Dedifferentiated amniotic fluid mesenchymal stem cell (primary cell): ENCODE measurements around the gene LTC4S.

ENCODE experiments used
- DNase-seq: peaks from one replicate; pipeline ENCODE4 v3.0.0-alpha.2; 2016; ENCODE audit errors: extremely low spot score

Gene LTC4S

DNA sequence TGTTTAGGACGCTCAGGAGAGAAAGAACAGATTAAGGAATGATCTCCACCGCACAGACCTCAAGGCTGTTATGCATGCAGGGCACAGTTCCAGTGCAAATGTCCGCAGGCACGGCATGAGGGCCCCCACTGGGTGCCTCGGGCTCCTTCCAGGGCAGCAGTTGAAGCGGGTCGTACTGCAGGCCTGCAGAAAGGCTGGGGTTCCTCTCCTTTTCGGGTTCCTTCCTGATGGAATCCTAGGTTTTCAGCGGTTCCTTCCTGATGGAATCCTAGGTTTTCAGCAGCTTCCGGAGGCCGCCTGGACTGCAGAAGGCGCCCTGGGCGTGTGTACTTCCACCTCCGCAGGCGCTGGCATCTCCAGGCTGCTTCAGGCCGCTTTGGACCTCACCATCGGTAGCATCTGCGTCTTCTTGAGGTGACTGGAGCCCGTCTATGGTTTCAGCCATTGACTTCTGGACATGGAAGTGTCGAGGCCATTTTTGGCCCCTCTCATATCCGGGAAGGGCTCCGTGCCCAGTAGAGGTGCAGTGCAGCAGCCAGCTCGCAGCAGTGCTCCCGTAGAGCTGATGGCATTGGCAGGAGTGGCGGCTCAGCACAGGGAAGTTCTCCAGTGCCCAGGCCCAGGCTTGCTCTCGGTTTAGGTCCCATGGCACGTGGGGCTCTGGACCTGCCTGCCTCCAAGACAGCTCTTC is 18.5 kb downstream of the LTC4S start:
- no peak for DNase-seq

DNA sequence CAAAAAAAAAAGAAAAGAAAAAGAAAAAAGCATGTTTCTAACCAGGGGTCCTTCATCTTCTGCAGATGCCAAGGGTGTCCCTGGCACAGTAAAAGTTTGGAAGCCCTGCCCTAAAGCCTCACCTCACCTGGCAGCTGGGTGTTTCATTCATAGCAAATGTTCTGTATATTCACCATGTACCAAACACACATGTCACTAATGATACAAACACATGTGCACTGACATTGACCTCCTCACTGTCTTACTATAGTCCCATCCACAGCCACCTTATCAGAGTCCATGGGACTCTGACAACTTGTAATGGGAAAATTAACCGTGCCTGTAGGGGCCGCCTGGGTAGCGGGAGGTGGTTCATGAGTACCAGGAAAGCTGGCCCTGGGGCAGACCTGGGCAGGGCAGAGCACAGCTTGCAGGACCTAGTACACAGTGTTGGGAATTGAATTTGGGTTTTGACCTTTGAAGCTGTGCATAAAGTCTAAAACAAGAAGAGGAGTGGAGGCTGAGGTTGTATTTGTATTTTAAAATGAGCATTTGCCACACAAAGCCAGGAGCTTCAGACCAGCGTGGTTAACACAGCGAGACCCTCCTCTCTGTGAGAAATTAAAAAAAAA is 19.3 kb downstream of the LTC4S start:
- no peak for DNase-seq

DNA sequence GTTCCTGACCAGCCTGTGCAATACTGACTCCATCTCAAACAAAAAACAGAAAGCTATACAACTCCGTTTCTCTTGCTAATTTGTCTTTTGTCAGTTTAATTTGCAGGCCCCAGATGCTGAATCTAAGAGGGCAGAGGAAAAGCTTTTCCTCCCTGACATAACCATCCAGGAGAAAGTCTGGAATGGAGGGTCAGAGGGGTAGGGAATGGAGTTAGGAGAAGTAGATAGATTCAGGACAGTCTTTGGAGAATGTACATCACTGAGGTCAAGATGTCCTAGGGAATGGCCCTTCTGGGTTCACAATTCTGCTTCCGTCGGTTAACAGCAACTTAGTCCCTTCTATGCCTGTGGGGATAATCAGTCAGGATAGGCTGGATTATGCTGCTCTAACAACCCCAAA is 20.3 kb downstream of the LTC4S start:
- no peak for DNase-seq

DNA sequence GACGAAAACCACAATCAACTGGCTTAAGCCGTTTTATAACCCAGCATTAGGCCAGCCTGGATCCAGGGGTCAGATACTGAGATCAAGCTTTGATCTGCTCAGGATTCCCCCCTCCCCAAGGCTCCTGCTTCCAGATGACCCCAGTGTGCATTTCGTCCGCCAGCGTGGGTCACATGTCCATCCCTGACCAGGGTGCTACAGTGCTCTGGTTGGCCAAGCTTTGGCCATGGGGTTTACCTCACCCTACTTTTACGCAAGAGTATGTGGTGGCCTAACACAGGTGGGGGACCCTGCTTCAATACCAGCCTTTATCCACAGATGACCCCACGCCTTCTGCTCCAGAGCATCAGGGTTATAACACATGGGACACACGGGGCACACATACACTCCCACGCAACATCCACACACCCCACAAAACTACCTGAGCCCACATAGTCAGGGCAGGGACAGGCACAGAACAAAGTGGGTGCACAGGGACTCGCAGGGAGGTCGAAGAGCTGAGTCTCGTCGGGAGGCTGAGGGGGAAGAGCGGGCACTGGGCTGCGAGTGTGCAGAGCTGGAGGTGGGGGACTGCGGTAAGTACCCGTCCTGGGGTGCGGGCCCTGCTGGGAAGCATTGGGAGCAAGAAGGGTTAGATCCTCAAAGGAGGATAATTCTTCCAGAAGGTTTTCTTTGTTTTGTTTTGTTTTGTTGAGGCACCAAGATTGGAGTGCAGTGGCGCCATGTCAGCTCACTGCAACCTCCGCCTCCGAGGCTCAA is 21.9 kb downstream of the LTC4S start:
- no peak for DNase-seq

DNA sequence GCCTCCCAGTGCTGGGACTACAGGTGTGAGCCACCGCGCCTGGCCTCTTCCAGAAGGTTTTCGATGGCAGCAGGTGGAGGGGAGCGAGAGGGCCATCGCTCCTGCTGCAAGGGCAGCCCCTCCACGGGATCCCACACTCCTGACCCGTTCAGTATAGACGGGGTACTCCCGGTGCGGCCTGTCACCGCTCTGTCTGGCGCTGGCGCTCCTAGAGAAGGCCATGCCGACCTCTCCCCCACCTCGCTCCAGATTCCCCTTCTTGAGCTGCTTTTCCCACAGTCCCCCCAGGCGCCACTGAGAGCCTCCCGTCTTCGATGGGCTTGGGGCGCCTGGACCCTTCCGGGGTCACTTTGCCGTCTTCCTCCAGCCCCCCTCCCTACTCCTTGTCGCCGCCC is 22.6 kb downstream of the LTC4S start:
- no peak for DNase-seq

DNA sequence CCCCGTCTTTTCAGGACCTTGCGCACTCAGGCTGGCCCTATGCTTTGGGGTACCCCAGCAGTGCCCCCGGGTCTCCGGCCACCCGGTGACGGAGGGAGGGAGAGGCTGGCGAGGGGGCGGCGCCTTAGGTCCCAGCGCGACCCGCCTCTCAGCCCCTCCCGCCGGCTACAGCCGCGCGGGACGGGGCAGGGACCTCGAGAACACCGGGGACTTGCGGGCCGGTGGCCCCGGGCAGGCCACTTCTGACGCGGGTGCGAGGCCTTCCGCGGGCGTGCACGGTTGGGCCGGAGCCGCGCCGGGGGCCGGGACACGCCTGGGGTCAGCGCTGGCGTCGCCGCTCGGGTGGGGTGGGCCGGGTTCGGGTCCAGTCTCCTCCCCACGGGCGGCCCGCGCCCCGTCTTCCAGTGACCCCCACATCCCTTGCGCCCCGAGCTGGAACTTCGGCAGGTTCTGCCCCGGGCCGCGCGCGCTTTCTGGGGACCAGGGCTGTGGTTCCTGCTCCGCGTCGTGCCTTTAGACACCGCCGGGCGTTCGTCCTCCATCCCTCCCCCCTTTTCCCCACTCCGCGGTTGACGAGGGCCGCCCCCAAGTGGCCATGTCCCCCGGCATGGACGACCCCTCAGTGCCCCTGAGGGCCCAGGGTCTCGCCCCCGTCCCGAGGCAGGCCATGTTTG is 23.1 kb downstream of the LTC4S start:
- no peak for DNase-seq

DNA sequence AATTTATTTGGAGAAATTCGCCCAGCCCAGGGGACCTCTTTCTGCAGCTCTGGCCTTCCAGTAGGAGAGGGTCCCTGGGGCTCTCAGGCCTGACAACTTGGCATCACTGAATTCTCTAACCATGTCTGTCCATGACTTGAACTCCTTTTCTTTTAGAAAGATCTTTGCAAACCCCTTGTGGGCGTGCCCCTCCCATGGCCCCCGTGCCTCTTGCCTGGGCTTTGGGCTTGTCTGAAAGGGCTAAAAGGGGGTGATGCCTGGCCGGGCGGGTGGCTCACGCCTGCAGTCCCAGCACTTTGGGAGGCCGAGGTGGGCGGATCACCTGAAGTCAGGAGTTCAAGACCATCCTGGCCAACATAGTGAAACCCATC is 23.7 kb downstream of the LTC4S start:
- no peak for DNase-seq

DNA sequence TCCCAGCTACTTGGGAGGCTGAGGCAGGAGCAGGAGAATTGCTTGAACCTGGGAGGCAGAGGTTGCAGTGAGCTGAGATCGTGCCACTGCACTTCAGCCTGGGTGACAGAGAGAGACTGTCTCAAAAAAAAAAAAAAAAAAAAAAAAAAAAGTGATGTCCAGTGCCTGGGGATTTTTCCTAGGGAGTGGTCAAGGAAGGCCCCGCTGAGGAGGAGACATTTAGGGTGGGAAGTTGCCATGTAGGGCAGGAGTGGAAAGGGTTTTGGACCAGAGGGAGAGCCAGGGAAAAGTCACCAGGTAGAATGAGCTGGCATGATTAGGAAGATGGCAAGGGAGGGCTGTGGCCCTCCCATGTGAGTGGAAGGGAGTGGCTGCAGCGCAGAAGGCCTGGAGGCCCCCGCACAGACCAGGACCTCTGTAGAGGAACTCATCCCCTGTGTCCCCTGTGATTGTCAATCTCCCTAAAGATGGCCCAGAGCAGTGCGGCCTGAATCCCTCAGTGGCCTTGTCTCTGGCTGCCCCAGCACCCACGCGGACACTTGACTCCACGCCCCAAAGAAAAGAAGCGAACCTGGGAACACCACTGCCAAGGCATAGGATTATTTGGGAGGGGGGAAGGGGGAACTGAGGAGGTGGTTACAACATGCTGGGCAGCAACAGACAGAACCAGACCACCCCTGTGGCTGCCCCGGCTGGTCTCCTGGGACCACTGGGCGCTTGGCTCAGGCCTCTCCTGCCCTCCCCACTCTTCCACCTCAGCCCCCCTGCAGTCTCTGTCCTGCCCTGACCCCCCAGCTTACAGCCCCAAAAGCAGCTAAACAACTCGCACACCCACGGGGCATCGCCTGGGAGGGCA is 24.3 kb downstream of the LTC4S start:
- DNase-seq: no peak

DNA sequence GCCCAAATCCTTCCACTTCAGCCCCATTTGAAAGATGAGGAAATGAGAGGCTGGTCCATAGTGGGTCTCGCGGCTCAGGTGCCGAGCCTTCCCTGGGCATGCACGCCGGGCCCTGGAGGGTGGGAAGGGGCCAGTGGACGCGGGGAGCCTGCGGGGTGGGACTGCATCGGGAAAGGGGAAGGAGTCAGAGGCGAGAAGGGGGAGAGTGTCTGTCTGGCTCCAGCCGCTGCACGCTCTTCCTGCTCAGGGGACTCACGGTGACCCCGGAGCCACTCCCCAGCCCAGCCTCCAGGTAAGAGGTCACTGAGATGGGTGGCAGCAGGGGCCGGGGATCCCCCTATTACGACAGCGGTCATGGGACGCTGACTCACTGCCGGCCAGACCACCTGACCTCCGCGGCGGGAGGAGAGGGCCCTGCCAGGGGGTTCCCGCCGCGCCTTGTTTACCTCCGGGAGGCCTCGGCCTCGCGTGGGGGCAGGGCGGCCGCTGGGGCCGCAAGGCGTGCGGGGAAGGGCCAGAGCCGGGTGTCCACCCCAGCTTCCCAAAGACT is 25.0 kb downstream of the LTC4S start:
- DNase-seq: peak; percentile 77

DNA sequence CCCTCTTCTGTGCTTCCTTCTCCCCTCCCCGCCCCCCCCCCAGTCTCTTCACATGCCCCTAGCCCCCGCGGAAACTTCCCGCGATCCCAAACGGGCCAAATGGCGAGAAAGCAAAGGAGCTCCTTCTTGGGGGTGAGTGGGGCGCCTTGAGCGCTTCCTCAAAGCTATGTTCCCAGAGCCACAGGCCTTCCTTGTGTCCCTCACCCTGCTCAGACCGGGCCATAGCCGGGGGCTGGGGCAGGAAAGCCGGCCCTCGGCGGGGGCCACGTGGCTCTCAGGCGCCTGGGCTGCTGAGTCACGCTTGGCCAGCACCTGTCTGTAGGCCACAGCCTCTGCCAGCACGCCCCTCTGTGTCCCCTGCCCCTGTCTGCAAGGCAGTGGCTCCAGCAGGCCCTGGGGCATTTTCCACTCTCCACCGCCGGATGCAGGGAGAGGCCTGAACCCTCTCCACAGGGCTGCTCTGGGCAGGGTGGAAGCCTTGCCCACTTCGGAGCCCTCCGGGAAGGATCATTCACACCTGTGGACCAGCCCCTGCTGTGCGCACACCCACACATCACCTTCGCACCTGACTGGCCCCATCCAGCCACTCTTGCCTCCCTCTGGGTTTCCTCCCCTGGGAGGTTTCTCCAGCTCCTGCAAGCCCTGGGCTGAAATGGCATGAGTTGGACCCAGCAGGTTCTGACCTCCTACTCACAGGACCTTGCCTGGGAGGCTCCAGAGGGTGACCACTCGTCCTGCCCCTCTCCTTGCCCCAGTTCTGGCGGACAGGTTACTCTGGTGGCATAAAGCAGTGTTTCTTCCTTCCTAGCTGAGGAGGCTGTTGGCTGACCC is 25.7 kb downstream of the LTC4S start:
- DNase-seq: no peak

DNA sequence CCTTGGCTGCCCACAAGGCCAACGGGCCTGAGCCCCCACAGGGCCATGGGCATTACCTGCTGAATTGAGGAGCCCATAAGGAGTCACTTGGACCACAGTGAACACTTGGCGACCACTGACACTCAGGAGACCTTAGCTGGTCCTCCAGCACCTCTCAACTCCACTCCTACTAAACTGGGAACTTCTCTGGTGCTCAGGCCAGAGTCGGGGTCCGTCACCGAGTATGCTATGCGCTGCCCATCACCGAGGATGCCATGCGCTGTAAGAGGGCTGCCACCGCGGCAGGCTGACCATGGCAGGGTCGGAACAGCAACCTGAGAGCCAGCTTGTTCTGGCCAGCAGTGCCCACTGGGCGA is 26.3 kb downstream of the LTC4S start:
- no peak for DNase-seq

DNA sequence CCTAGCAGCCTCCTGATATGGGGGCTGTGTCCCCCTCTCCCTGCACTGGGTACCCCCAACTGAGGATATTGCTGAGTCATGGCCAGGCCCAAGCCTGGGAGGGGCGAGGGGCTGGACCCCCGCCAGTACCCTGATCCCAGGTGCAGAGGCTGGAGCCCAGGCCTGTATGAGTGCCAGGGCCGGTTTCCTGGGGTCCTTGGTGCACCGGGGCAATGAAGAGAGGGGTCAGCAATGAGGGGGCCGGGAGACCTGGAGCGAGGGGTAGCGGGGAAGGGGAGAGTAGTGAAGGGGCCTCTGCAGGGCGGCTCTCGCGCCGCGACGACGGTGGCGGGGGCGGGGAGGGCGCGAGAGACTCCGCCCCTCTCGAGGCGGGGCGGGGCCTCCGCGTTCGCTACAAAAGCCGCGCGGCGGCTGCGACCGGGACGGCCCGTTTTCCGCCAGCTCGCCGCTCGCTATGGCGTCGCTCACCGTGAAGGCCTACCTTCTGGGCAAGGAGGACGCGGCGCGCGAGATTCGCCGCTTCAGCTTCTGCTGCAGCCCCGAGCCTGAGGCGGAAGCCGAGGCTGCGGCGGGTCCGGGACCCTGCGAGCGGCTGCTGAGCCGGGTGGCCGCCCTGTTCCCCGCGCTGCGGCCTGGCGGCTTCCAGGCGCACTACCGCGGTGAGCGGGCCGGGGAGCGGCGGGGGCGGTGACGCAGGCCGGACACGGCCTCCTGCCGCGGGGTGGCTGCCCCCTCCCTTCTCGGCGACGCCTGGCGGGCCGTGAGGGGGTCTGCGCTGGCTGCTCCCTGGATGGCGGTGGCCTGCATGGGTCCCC is 26.9 kb downstream of the LTC4S start, which contains the start of gene SQSTM1:
Gene SQSTM1, plus strand, starts transcription at position 423 of the 815 bp plus-strand sequence. Its CDS starts 32 bp downstream, at position 455.
- DNase-seq: peak; percentile 58

DNA sequence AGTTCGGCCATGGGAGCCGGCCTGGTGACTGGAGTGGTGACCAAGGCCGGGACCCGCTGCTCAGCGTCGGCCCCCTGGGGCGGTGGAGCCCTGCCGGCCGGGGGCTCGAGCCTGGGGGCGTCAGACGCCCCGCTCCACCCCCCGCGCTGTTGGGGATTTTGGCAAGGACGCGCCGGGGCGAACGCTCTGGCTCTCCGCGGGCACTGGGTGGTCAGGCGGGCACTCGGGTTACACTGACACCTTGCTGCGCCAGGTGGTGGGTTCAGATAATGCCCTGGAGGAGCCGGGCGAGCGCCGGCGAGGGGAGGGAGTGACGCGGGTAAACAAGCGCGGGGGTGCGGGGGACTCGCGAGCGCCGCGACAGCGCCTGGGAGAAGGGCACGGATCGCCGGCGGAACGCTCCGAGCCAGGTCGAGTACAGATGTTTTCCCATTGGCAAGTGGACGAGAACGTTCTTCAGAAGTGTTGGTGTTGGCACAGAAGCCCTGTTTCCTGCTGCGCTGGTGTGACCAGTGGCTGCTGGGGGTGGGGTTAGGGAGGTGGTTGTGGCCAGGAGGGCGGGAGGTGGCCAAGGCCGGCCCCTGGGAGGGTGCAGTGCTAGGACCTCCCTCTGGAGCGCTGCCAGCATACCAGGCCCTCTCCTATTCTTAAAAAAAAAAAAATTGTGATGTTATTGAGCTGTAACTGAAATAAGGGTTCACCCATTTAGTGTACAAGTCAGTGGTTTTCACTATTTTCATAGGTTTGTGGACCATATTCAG is 27.7 kb downstream of the LTC4S start:
- peak; percentile 73 for DNase-seq

DNA sequence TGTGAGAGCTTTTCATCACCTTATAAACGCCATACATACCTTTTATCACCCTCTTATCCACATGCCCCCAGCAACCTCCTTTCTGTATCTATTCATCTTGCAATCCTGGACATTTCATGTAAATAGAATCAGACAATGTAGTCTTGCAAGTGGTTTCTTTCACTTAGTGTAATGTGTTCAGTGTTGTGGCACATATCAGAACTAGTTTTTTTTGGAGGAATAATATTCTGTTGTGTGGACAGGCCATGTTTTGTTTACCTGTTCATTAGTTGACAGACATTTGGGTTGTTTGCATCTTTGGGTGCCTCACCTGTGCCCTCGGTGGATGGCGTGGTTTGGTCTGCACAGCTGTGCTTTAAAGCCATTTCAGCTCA is 28.3 kb downstream of the LTC4S start:
- DNase-seq: no peak

DNA sequence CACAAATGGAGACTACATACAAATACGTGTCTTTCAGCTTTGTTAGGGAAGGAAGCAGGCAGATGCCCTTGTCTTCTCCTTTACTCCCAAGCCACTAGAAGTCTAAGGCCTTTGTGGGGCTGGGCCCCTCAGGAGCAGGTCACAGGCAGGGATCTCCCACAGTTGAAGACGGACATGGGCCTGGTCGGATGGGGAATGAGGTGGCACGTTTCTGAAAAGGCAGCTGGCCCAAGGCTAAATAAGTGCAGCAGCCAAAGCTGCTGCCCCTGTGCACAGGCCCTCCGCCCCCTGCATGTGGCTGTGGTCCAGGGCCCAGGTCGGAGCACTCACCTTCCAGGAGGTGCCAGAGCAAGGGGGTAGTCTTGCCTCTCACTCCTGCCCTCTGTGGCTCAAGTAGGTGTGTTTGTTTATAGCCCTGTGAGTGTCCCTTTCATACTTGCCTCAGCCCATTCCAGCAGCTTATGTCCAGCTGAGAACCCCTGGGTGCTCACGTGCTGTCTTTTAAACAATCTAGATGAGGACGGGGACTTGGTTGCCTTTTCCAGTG is 28.7 kb downstream of the LTC4S start:
- no peak for DNase-seq

DNA sequence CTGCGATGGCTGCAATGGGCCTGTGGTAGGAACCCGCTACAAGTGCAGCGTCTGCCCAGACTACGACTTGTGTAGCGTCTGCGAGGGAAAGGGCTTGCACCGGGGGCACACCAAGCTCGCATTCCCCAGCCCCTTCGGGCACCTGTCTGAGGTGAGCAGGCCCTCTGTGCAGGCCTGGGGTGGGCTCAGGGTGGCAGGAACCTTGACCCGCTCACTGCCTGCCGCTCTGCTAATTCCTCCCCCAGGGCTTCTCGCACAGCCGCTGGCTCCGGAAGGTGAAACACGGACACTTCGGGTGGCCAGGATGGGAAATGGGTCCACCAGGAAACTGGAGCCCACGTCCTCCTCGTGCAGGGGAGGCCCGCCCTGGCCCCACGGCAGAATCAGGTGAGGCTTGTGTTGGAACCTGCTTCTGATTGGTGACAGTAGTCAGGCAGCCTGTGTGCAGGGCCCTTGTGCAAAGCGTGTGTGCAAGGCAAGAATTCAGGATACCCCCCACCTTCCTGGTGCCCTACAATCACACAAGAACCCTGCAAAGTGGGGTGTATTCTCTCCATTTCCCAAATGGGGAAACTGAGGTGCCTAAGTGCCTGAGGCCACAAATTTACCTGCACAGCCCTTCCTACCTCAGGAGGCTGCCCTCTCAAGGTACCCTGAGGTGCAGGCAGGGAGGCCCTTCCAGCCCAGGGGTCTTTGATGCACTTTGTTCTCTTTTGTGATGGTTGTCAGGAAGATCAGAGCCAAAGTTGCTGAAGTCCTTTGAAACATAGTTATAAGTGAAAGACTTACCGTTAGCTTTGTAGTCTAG is 30.4 kb downstream of the LTC4S start:
- no peak for DNase-seq

DNA sequence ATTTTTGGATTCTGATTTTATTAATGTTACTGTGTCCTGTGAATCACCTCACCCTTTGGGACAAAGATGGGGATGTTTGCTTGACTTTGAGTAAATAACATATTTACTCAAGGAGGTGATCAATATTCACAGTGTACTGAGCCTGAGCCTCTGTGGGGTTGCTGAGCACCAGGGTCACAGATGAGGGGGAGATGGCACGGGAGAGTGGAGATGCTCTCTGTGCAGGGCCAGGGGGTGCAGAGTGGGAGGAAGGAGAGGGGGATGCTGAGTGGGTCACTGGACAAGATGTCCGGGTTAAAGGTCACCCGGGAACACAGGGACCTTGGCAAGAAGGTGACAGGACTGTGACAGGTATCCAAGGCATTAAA is 30.9 kb downstream of the LTC4S start:
- DNase-seq: no peak
